ENCODE results near the gene SLC15A4.
"Not testable (repeated sequence)": the region's sequence is repeated elsewhere in the genome, so short reads cannot be mapped to it uniquely, and the experiment has no call there.

Gene SLC15A4

DNA sequence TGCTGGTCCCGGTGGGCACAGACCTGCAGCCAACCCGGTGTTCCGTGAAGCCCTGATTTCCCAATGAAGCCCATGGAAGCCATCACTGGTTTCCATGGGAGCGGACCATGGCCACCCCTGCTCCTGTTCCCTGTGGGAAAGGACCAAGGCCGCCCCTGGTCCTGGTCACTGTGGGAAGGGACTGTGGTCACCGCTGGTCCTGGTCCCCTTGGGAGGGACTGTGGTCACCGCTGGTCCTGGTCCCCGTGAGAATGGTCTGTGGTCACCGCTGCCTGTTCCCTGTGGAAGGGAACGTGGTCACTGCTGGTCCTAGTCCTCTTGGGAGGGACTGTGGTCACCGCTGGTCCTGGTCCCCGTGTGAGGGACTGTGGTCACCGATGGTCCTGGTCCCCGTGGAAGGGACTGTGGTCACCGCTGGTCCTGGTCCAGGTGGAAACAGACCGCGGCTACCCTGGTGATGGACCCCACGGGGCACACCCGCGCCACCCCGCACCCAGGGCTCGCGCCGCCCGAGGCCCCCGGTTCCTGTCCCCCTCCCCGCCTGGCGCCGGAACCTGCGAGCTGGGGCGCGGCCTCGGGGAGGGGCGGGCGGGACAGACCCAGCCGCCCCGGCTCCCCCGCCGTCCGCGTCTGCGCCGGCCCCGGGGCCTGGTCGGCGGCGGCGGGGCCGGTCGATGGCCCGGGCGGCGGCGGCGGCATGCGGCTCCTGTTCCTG is 29.3 kb upstream of the SLC15A4 start, which contains the start of gene GLT1D1:
GLT1D1 (plus strand) TSS at position 594 of the 715 bp plus-strand sequence; CDS start at position 698, 104 bp downstream.
- no peak for DNase-seq (ENCODE audit: low read depth)
- TF ChIP-seq, protein P1, sequence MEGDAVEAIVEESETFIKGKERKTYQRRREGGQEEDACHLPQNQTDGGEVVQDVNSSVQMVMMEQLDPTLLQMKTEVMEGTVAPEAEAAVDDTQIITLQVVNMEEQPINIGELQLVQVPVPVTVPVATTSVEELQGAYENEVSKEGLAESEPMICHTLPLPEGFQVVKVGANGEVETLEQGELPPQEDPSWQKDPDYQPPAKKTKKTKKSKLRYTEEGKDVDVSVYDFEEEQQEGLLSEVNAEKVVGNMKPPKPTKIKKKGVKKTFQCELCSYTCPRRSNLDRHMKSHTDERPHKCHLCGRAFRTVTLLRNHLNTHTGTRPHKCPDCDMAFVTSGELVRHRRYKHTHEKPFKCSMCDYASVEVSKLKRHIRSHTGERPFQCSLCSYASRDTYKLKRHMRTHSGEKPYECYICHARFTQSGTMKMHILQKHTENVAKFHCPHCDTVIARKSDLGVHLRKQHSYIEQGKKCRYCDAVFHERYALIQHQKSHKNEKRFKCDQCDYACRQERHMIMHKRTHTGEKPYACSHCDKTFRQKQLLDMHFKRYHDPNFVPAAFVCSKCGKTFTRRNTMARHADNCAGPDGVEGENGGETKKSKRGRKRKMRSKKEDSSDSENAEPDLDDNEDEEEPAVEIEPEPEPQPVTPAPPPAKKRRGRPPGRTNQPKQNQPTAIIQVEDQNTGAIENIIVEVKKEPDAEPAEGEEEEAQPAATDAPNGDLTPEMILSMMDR (IDR thresholded peaks at IDR 0.05; ENCODE audit: low read length, missing control alignments): no peak
- no peak within 1 kb of the TSS for H3K4me3 ChIP-seq (replicated peaks; ENCODE audit: low read depth, low read length)

- no peak for DNase-seq (ENCODE audit: low read depth)
- TF ChIP-seq, protein P1 (IDR thresholded peaks at IDR 0.05; ENCODE audit: low read length, missing control alignments): no peak
- H3K4me3 ChIP-seq (replicated peaks; ENCODE audit: low read depth, low read length): no peak overlapping the region
These were observed 28.4 kb upstream of the SLC15A4 start for GRCh38 chr12:128852026-128852698.

DNA sequence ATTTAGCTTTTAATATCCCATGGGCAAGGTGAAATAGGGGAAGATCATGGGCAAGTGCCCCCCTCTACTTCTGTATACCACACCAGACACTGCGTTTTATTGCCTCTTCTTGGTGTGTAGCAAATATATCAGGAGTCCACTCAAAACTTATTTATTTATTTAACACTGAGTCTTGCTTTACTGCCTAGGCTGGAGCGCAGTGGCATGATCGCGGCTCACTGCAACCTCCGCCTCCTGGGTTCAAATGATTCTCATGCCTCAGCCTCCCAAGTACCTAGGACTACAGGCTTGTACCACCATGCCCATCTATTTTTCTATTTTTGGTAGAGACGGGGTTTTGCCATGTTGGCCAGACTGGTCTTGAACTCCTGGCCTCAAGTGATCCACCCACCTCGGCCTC is 27.7 kb upstream of the SLC15A4 start:
- H3K4me3 ChIP-seq (replicated peaks; ENCODE audit: low read depth, low read length): not testable (repeated sequence)

DNA sequence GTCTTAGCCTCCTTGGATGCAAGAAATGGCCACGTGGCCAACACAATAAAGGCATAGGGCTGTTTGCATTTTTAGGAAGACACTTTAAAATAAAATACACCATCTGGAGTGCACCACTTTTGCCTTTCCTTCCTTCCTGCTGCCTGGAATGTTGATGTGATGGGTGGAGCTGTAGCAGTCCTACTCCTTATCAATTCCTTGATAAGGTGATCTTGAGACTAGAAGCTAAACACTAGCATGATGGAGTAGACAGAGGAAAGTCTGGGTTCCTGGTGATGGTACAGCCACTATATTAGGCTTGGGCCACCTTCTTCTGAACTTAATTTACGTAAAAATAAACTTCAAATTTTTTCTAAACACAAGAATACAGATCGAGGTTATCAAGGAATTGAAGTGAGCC is 26.6 kb upstream of the SLC15A4 start:
- DNase-seq (ENCODE audit: low read depth): no peak
- TF ChIP-seq, protein P1 (IDR thresholded peaks at IDR 0.05; ENCODE audit: low read length, missing control alignments): no peak
- no peak overlapping the region for H3K4me3 ChIP-seq (replicated peaks; ENCODE audit: low read depth, low read length)

More for the DNA sequence above, 27.7 kb upstream of the SLC15A4 start:
- DNase-seq (ENCODE audit: low read depth): not testable (repeated sequence)

DNA sequence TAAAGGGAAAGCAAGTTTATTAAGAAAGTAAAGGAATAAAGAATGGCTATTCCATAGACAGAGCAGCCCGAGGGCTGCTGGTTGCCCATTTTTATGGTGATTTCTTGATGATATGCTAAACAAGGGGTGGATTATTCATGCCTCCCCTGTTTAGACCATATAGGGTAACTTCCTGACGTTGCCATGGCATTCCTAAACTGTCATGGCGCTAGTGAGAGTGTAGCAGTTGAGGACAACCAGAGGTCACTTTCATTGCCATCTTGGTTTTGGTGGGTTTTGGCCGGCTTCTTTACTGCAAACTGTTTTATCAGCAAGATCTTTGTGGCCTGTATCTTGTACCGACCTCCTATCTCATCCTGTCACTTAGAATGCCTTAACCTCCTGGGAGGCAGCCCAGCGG is 26.0 kb upstream of the SLC15A4 start:
- H3K4me3 ChIP-seq (replicated peaks; ENCODE audit: low read depth, low read length); DNase-seq (ENCODE audit: low read depth): not testable (repeated sequence)

DNA sequence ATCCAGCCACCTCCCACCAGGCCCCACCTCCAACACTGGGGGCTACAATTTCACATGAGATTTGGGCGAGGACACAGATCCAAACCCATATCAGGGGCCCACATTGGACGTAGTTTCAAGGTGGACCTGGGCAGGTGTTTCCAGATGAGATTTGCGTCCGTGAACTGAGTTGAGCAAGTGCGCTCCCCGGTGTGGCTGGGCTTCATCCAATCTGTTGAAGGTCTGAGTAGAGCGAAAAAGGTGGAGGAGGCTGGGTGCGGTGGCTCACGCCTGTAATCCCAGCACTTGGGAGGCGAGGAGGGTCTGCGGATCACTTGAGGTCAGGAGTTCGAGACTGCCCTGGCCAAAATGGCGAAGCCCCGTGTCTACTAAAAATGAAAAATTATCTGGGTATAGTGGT is 24.6 kb upstream of the SLC15A4 start:
- H3K4me3 ChIP-seq (replicated peaks; ENCODE audit: low read depth, low read length): no peak overlapping the region
- TF ChIP-seq, protein P1 (IDR thresholded peaks at IDR 0.05; ENCODE audit: low read length, missing control alignments): no peak
- no peak for DNase-seq (ENCODE audit: low read depth)

GRCh38 chr12:128846671-128847070 is 22.9 kb upstream of the SLC15A4 start:
- DNase-seq (ENCODE audit: low read depth): not testable (repeated sequence)

GRCh38 chr12:128844031-128844635 is 20.4 kb upstream of the SLC15A4 start:
- H3K4me3 ChIP-seq (replicated peaks; ENCODE audit: low read depth, low read length): no peak overlapping the region
- no peak for DNase-seq (ENCODE audit: low read depth)
- TF ChIP-seq, protein P1 (IDR thresholded peaks at IDR 0.05; ENCODE audit: low read length, missing control alignments): no peak

More at GRCh38 chr12:128846671-128847070, 22.9 kb upstream of the SLC15A4 start:
- H3K4me3 ChIP-seq (replicated peaks; ENCODE audit: low read depth, low read length): not testable (repeated sequence)

Data from fibroblast of pulmonary artery (primary cell).